Panc1 (cell line): ENCODE results near the gene IAH1. TPM values are rescaled to one million over a fixed set of nuclear protein-coding genes. Genes with fewer than 3 reads are reported as not detected.

ENCODE experiments used
- ATAC-seq: fragments of 200-7000 bp; cut with Tn5 transposase; 2 replicates; pipeline ENCODE4 v1.9.1; 2020; ENCODE audit warnings: mild to moderate bottlenecking, moderate library complexity
- BruUV-seq: library from RNA; stranded (reverse); fragments of 400-500 nt; replicated peaks from 2 replicates; lab custom pipeline; 2021; lab: Mats Ljungman, UMichigan
- CTCF ChIA-PET: fragments of 300-600 bp; sonication (Branson Sonifier 250); formaldehyde crosslinking; loops from one replicate; lab custom pipeline; 2022; ENCODE audit warnings: antibody characterized with exemption; lab: Charles Lee
- POLR2A ChIA-PET: fragments of 300-600 bp; sonication (Branson Sonifier 250); formaldehyde crosslinking; loops from one replicate; lab custom pipeline; 2022; ENCODE audit warnings: antibody characterized with exemption; lab: Charles Lee
- DNase-seq: peaks from one replicate; pipeline ENCODE4 v3.0.0-alpha.2; 2010; ENCODE audit warnings: low read depth, low spot score
- H3K27ac ChIP-seq: 2 replicates; pipeline ENCODE4 v1.5.1; 2011; ENCODE audit warnings: mild to moderate bottlenecking, low read length, inconsistent platforms
- H3K27me3 ChIP-seq: fragments of 200-500 bp; sonication (Bioruptor generic); 2 replicates; pipeline ENCODE4 v1.6.0; 2014; ENCODE audit warnings: low read length, inconsistent platforms; ENCODE audit not compliant: control insufficient read depth, insufficient read depth
- H3K36me3 ChIP-seq: fragments of 200-500 bp; sonication (Bioruptor generic); 2 replicates; pipeline ENCODE4 v1.5.1; 2014; ENCODE audit warnings: inconsistent platforms, mild to moderate bottlenecking, low read length, moderate library complexity; ENCODE audit not compliant: control insufficient read depth, insufficient read depth
- H3K4me1 ChIP-seq: 2 replicates; pipeline ENCODE4 v1.5.1; 2011; ENCODE audit warnings: inconsistent platforms, mild to moderate bottlenecking, low read length, moderate library complexity; ENCODE audit not compliant: control insufficient read depth, insufficient read depth
- H3K4me3 ChIP-seq, 2 experiments: 2 replicates each; pipeline ENCODE4 v1.5.1; 2011 to 2012; ENCODE audit warnings: low read depth in 2 of 2, low read length in 2 of 2, mild to moderate bottlenecking in 2 of 2, inconsistent platforms in 1 of 2, moderate library complexity in 1 of 2
- H3K9me3 ChIP-seq: fragments of 200-500 bp; sonication (Bioruptor generic); 2 replicates; pipeline ENCODE4 v1.5.1; 2014; ENCODE audit warnings: low read depth, mild to moderate bottlenecking, inconsistent platforms, low read length, moderate library complexity; ENCODE audit not compliant: control insufficient read depth, insufficient read depth
- POLR2AphosphoS5 ChIP-seq: IDR thresholded peaks from 2 replicates; pipeline ENCODE4 v1.6.1; 2012; ENCODE audit warnings: mild to moderate bottlenecking, low read depth, low read length, moderate library complexity
- SIN3A ChIP-seq: IDR thresholded peaks from 2 replicates; pipeline ENCODE4 v1.6.1; 2012; ENCODE audit warnings: low read depth, mild to moderate bottlenecking, low read length, moderate library complexity, borderline replicate concordance; ENCODE audit not compliant: insufficient read depth
- TCF7L2 ChIP-seq: IDR thresholded peaks from 2 replicates; pipeline ENCODE4 v1.6.1; 2011; ENCODE audit warnings: mild to moderate bottlenecking, low read depth, low read length, inconsistent platforms
- in situ Hi-C: cut with HindIII; loops from 2 replicates; pipeline ENCODE4 v1.10.0; 2016; ENCODE audit warnings: low sequenced_read_pairs, low pct_unique_long_range_greater_than_20kb
- intact Hi-C: fragments of 100-400 bp; cut with micrococcal nuclease; formaldehyde crosslinking; loops from one replicate; pipeline ENCODE4 v1.10.0; 2022; ENCODE audit not compliant: unreplicated experiment
- total RNA-seq: library from RNA; stranded (reverse); gene quantifications from one replicate; pipeline ENCODE4 v1.2.1, GENCODE V29; 2021; ENCODE audit not compliant: unreplicated experiment
- TF ChIP-seq, protein P1 (sequence below): fragments of 450-650 bp; IDR thresholded peaks from 2 replicates; pipeline ENCODE4 v1.5.1; 2017; ENCODE audit warnings: mild to moderate bottlenecking
- TF ChIP-seq, protein P2 (sequence below), 2 experiments: IDR thresholded peaks; 2 replicates each; pipeline ENCODE4 v1.6.1; 2011 to 2012; ENCODE audit warnings: low read depth in 2 of 2, control low read depth in 1 of 2, low read length in 1 of 2, mild to moderate bottlenecking in 1 of 2, moderate library complexity in 1 of 2; ENCODE audit not compliant: insufficient read depth in 1 of 2

The IAH1 gene
- total RNA-seq, 1 experiment from 2014 or later, result 72.2 TPM

DNA sequence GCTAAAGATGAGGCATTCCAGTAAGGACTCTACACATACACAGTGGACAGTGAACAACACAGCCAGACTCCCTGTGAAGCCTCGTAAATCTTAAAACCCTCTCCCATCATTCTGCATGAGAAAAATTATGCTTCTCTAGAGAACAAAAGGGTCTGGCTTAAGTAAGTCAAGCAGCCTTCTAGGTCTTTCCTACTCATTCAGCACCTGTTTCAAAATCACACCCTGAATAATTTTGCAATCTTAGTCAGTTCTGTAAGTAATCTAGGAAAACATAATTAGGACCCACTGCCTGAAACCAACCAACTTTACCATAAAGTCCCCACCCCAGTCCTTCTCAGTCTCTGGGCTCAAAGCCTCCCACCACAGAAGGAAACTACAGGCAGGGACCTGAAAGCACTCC, 19.7 kb downstream of the IAH1 start:
- intact Hi-C loops (no loop called here), in situ Hi-C loops (no loop called here)
- CTCF ChIA-PET, result no interaction called here
- BruUV-seq, result no TSS peak
- no peaks in the 10 kb centered on the region for H3K9me3 ChIP-seq
- H3K4me1 ChIP-seq, result 0 out of 2 replicates have a peak, but pooled peaks cover 2% of the 10 kb centered on the region
- POLR2A ChIA-PET, result no interaction called here
- TF ChIP-seq, protein P1, sequence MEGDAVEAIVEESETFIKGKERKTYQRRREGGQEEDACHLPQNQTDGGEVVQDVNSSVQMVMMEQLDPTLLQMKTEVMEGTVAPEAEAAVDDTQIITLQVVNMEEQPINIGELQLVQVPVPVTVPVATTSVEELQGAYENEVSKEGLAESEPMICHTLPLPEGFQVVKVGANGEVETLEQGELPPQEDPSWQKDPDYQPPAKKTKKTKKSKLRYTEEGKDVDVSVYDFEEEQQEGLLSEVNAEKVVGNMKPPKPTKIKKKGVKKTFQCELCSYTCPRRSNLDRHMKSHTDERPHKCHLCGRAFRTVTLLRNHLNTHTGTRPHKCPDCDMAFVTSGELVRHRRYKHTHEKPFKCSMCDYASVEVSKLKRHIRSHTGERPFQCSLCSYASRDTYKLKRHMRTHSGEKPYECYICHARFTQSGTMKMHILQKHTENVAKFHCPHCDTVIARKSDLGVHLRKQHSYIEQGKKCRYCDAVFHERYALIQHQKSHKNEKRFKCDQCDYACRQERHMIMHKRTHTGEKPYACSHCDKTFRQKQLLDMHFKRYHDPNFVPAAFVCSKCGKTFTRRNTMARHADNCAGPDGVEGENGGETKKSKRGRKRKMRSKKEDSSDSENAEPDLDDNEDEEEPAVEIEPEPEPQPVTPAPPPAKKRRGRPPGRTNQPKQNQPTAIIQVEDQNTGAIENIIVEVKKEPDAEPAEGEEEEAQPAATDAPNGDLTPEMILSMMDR, result no peak
- no peak for TF ChIP-seq POLR2AphosphoS5
- TF ChIP-seq, protein P2, sequence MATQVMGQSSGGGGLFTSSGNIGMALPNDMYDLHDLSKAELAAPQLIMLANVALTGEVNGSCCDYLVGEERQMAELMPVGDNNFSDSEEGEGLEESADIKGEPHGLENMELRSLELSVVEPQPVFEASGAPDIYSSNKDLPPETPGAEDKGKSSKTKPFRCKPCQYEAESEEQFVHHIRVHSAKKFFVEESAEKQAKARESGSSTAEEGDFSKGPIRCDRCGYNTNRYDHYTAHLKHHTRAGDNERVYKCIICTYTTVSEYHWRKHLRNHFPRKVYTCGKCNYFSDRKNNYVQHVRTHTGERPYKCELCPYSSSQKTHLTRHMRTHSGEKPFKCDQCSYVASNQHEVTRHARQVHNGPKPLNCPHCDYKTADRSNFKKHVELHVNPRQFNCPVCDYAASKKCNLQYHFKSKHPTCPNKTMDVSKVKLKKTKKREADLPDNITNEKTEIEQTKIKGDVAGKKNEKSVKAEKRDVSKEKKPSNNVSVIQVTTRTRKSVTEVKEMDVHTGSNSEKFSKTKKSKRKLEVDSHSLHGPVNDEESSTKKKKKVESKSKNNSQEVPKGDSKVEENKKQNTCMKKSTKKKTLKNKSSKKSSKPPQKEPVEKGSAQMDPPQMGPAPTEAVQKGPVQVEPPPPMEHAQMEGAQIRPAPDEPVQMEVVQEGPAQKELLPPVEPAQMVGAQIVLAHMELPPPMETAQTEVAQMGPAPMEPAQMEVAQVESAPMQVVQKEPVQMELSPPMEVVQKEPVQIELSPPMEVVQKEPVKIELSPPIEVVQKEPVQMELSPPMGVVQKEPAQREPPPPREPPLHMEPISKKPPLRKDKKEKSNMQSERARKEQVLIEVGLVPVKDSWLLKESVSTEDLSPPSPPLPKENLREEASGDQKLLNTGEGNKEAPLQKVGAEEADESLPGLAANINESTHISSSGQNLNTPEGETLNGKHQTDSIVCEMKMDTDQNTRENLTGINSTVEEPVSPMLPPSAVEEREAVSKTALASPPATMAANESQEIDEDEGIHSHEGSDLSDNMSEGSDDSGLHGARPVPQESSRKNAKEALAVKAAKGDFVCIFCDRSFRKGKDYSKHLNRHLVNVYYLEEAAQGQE (IDR thresholded peaks at IDR 0.05; ENCODE audit: insufficient read depth in 1 of 2, low read depth in 2 of 2, low read length in 1 of 2), result no peak
- TF ChIP-seq SIN3A, result no peak
- no peak for TF ChIP-seq TCF7L2
- H3K36me3 ChIP-seq, result peaks cover 61% of the 10 kb centered on the region
- no peak for DNase-seq
- no peak overlapping the region for H3K4me3 ChIP-seq
- H3K27me3 ChIP-seq, result no peaks in the 10 kb centered on the region
- ATAC-seq, result no peak
- no peak overlapping the region for H3K27ac ChIP-seq

DNA sequence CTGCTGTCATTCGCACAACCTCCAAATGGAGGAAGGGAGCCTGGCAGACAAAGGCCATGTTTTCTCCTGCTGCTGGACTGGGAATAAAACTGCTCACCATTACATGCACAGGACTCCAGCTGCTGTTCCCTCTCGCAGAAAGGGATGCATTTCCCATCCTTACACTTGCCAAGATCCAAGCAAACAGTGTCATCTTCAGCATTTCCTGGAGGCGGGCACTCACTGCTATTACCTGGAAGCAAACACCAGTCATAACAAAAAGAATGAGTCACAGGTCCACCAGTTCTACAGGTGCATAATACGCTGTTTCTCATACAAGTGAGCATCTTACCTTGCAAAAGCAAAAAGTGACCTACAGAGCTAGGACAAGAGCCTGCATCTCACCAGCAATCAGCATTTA, 22.7 kb downstream of the IAH1 start:
- POLR2A ChIA-PET, result no interaction called here
- no peak for TF ChIP-seq POLR2AphosphoS5
- TF ChIP-seq SIN3A, result no peak
- TF ChIP-seq TCF7L2, result no peak
- TF ChIP-seq, protein P1, result no peak
- TF ChIP-seq, protein P2 (IDR thresholded peaks at IDR 0.05; ENCODE audit: insufficient read depth in 1 of 2, low read depth in 2 of 2, low read length in 1 of 2), result no peak
- no peak overlapping the region for H3K27ac ChIP-seq
- ATAC-seq (no peak), DNase-seq (no peak)
- H3K4me3 ChIP-seq, result no peak overlapping the region
- BruUV-seq, result no TSS peak
- intact Hi-C loops (no loop called here), in situ Hi-C loops (no loop called here)
- no peaks in the 10 kb centered on the region for H3K27me3 ChIP-seq
- CTCF ChIA-PET, result no interaction called here
- no peaks in the 10 kb centered on the region for H3K9me3 ChIP-seq
- peaks cover 39% of the 10 kb centered on the region for H3K36me3 ChIP-seq
- H3K4me1 ChIP-seq, result no peaks in the 10 kb centered on the region
